Measurements from ENCODE around the gene TTLL11.

The TTLL11 gene

GRCh38 chr9:121885345-121885901 lies 207.7 kb downstream of the TTLL11 start:
- DNase-seq (ENCODE audit: low read depth), result peak; percentile 45

GRCh38 chr9:121884057-121884541 lies 209.0 kb downstream of the TTLL11 start:
- no peak for TF ChIP-seq CTCF (conservative IDR thresholded peaks at IDR 0.05; ENCODE audit: control insufficient read depth, insufficient read depth, low read depth, low read length)
- no peak overlapping the region for H3K4me3 ChIP-seq (ENCODE audit: control insufficient read depth, low read depth, low read length)
- no peak for DNase-seq (ENCODE audit: low read depth)

More at GRCh38 chr9:121885345-121885901, 207.7 kb downstream of the TTLL11 start:
- TF ChIP-seq CTCF (conservative IDR thresholded peaks at IDR 0.05; ENCODE audit: control insufficient read depth, insufficient read depth, low read depth, low read length), result no peak
- no peak overlapping the region for H3K4me3 ChIP-seq (ENCODE audit: control insufficient read depth, low read depth, low read length)

GRCh38 chr9:121883281-121884056 lies 209.6 kb downstream of the TTLL11 start:
- DNase-seq (ENCODE audit: low read depth), result peak; percentile 45
- no peak overlapping the region for H3K4me3 ChIP-seq (ENCODE audit: control insufficient read depth, low read depth, low read length)
- TF ChIP-seq CTCF (conservative IDR thresholded peaks at IDR 0.05; ENCODE audit: control insufficient read depth, insufficient read depth, low read depth, low read length), result no peak

GRCh38 chr9:121881920-121882500 lies 211.1 kb downstream of the TTLL11 start:
- TF ChIP-seq CTCF (conservative IDR thresholded peaks at IDR 0.05; ENCODE audit: control insufficient read depth, insufficient read depth, low read depth, low read length), result no peak
- no peak for DNase-seq (ENCODE audit: low read depth)
- no peak overlapping the region for H3K4me3 ChIP-seq (ENCODE audit: control insufficient read depth, low read depth, low read length)

GRCh38 chr9:121880343-121880898 lies 212.7 kb downstream of the TTLL11 start:
- DNase-seq (ENCODE audit: low read depth), result no peak
- no peak overlapping the region for H3K4me3 ChIP-seq (ENCODE audit: control insufficient read depth, low read depth, low read length)
- TF ChIP-seq CTCF (conservative IDR thresholded peaks at IDR 0.05; ENCODE audit: control insufficient read depth, insufficient read depth, low read depth, low read length), result no peak

GRCh38 chr9:121878271-121878822 lies 214.8 kb downstream of the TTLL11 start:
- no peak overlapping the region for H3K4me3 ChIP-seq (ENCODE audit: control insufficient read depth, low read depth, low read length)
- TF ChIP-seq CTCF (conservative IDR thresholded peaks at IDR 0.05; ENCODE audit: control insufficient read depth, insufficient read depth, low read depth, low read length), result no peak
- DNase-seq (ENCODE audit: low read depth), result no peak

Measured in fibroblast of mammary gland (primary cell).